ENCODE data around the gene CENPA. TPM values are rescaled to one million over a fixed set of nuclear protein-coding genes. Genes with fewer than 3 reads are reported as not detected.
"Not testable (repeated sequence)": the region's sequence is repeated elsewhere in the genome, so short reads cannot be mapped to it uniquely, and the experiment has no call there.

CENPA gene
- polyA plus RNA-seq, 1 experiment = 9.3 TPM

- Histone ChIP-seq H3K4me3 (ENCODE audit: low read depth, low read length) (no peak overlapping the region), H3K27me3 (ENCODE audit: control insufficient read depth, insufficient read depth, low read length) (no peaks in the 10 kb centered on the region), H3K27ac (ENCODE audit: low read depth, low read length) (peak overlapping the region; percentile 100), H3K9me3 (ENCODE audit: control insufficient read depth, insufficient read depth, low read length) (no peaks in the 10 kb centered on the region)
- DNase-seq (ENCODE audit: low read depth, low spot score) = no peak
- ChIA-PET CTCF (interaction anchor here (2.0 kb wide), 1 partner anchor 14 kb away, joined by 5 read pairs; no protein-coding TSS in a partner anchor), POLR2A (no interaction called here)
- no peak for TF ChIP-seq CTCF (IDR thresholded peaks at IDR 0.05; ENCODE audit: low read depth, low read length)
Observed at GRCh38 chr2:26758790-26759321, 27.0 kb upstream of the CENPA start.

- Histone ChIP-seq H3K27me3 (ENCODE audit: control insufficient read depth, insufficient read depth, low read length) (no peaks in the 10 kb centered on the region), H3K4me3 (ENCODE audit: low read depth, low read length) (no peak overlapping the region), H3K9me3 (ENCODE audit: control insufficient read depth, insufficient read depth, low read length) (no peaks in the 10 kb centered on the region; the same call in 1 of the 2 replicates), H3K27ac (ENCODE audit: low read depth, low read length) (no peak overlapping the region)
- ChIA-PET CTCF (interaction anchor here (0.6 to 2.0 kb wide), 2 partner anchors 15 to 187 kb away, joined by 4 to 5 read pairs; no protein-coding TSS in a partner anchor), POLR2A (no interaction called here)
- DNase-seq (ENCODE audit: low read depth, low spot score) = no peak
- TF ChIP-seq CTCF (IDR thresholded peaks at IDR 0.05; ENCODE audit: low read depth, low read length) = no peak
Observed at GRCh38 chr2:26759845-26760244, 26.0 kb upstream of the CENPA start.

GRCh38 chr2:26760991-26761390, 24.9 kb upstream of the CENPA start:
- POLR2A ChIA-PET = not testable (repeated sequence)

GRCh38 chr2:26763019-26763418, 22.8 kb upstream of the CENPA start:
- TF ChIP-seq CTCF (IDR thresholded peaks at IDR 0.05; ENCODE audit: low read depth, low read length) = no peak
- no peaks in the 10 kb centered on the region; the same call in 1 of the 2 replicates for H3K9me3 ChIP-seq (ENCODE audit: control insufficient read depth, insufficient read depth, low read length)
- H3K4me3 ChIP-seq (ENCODE audit: low read depth, low read length) = no peak overlapping the region
- CTCF ChIA-PET = no interaction called here
- H3K27ac ChIP-seq (ENCODE audit: low read depth, low read length) = no peak overlapping the region
- H3K27me3 ChIP-seq (ENCODE audit: control insufficient read depth, insufficient read depth, low read length) = no peaks in the 10 kb centered on the region
- DNase-seq (ENCODE audit: low read depth, low spot score) = no peak
- POLR2A ChIA-PET = no interaction called here

More at GRCh38 chr2:26760991-26761390, 24.9 kb upstream of the CENPA start:
- DNase-seq (ENCODE audit: low read depth, low spot score); H3K27me3 ChIP-seq (ENCODE audit: control insufficient read depth, insufficient read depth, low read length); H3K9me3 ChIP-seq (ENCODE audit: control insufficient read depth, insufficient read depth, low read length); H3K27ac ChIP-seq (ENCODE audit: low read depth, low read length); H3K4me3 ChIP-seq (ENCODE audit: low read depth, low read length): not testable (repeated sequence)
- CTCF ChIA-PET = interaction anchor here (2.0 kb wide), 1 partner anchor 16 kb away, joined by 5 read pairs; no protein-coding TSS in a partner anchor

GRCh38 chr2:26764078-26764887, 21.6 kb upstream of the CENPA start, which contains the start of gene SLC35F6:
SLC35F6 (plus strand) TSS chr2:26764284; CDS start chr2:26764350, 66 bp downstream.
- TF ChIP-seq CTCF (IDR thresholded peaks at IDR 0.05; ENCODE audit: low read depth, low read length) = no peak
- peak within 1 kb of the TSS; percentile 81 for H3K27ac ChIP-seq (ENCODE audit: low read depth, low read length)
- DNase-seq (ENCODE audit: low read depth, low spot score) = peak; percentile 27
- CTCF ChIA-PET = no interaction called here
- no peaks in the 10 kb centered on the region; the same call in 1 of the 2 replicates for H3K9me3 ChIP-seq (ENCODE audit: control insufficient read depth, insufficient read depth, low read length)
- peak within 1 kb of the TSS; percentile 97 for H3K4me3 ChIP-seq (ENCODE audit: low read depth, low read length)
- H3K27me3 ChIP-seq (ENCODE audit: control insufficient read depth, insufficient read depth, low read length) = no peaks in the 10 kb centered on the region
- POLR2A ChIA-PET = interaction anchor here (0.7 to 1.6 kb wide), 2 partner anchors 11 to 65 kb away, joined by 3 to 6 read pairs; no protein-coding TSS in a partner anchor

Data from AG04450 (cell line).